H9 (cell line): ENCODE results near the gene CACTIN. TPM values are rescaled to one million over a fixed set of nuclear protein-coding genes. Genes with fewer than 3 reads are reported as not detected.

Experiments
- DNase-seq: peaks from one replicate; pipeline ENCODE4 v3.0.0-alpha.2; 2017
- H2AFZ ChIP-seq: one replicate; pipeline ENCODE4 v1.6.1; 2013; ENCODE audit warnings: mild to moderate bottlenecking, low read length, control low read depth, moderate library complexity
- H2AK5ac ChIP-seq: 2 replicates; pipeline ENCODE4 v1.6.1; 2013; ENCODE audit warnings: low read length, control low read depth, mixed read lengths; ENCODE audit not compliant: insufficient read length
- H2BK120ac ChIP-seq: one replicate; pipeline ENCODE4 v1.6.1; 2013; ENCODE audit warnings: low read depth, mild to moderate bottlenecking, low read length, control low read depth, inconsistent platforms; ENCODE audit not compliant: poor library complexity, severe bottlenecking
- H2BK12ac ChIP-seq: 2 replicates; pipeline ENCODE4 v1.6.1; 2013; ENCODE audit warnings: low read length, control low read depth, mixed read lengths, low read depth; ENCODE audit not compliant: insufficient read length
- H2BK15ac ChIP-seq: 2 replicates; pipeline ENCODE4 v1.6.1; 2013; ENCODE audit warnings: low read depth, low read length, control low read depth
- H2BK20ac ChIP-seq: one replicate; pipeline ENCODE4 v1.6.1; 2013; ENCODE audit warnings: low read depth, mild to moderate bottlenecking, low read length, control low read depth, inconsistent platforms; ENCODE audit not compliant: poor library complexity, severe bottlenecking
- H2BK5ac ChIP-seq: 2 replicates; pipeline ENCODE4 v1.6.1; 2013; ENCODE audit warnings: low read length, control low read depth, mixed read lengths; ENCODE audit not compliant: insufficient read length
- H3K14ac ChIP-seq: 2 replicates; pipeline ENCODE4 v1.6.1; 2013; ENCODE audit warnings: low read length, control low read depth; ENCODE audit not compliant: insufficient read depth
- H3K18ac ChIP-seq: 2 replicates; pipeline ENCODE4 v1.6.1; 2013; ENCODE audit warnings: low read depth, mild to moderate bottlenecking, mixed read lengths, low read length, control low read depth; ENCODE audit not compliant: insufficient read length
- H3K23ac ChIP-seq: 2 replicates; pipeline ENCODE4 v1.6.1; 2013; ENCODE audit warnings: low read length, control low read depth, mixed read lengths, low read depth; ENCODE audit not compliant: insufficient read length
- H3K23me2 ChIP-seq: 2 replicates; pipeline ENCODE4 v1.6.1; 2013; ENCODE audit warnings: low read depth, mild to moderate bottlenecking, mixed read lengths, low read length, control low read depth; ENCODE audit not compliant: insufficient read length, poor library complexity, severe bottlenecking
- H3K27ac ChIP-seq: 2 replicates; pipeline ENCODE4 v1.5.1; 2013; ENCODE audit warnings: low read length, control low read depth, mixed read lengths, low read depth; ENCODE audit not compliant: insufficient read length
- H3K27me3 ChIP-seq: 2 replicates; pipeline ENCODE4 v1.6.1; 2013; ENCODE audit warnings: low read length, control low read depth, inconsistent platforms; ENCODE audit not compliant: insufficient read depth
- H3K4ac ChIP-seq: 2 replicates; pipeline ENCODE4 v1.6.1; 2013; ENCODE audit warnings: low read depth, mild to moderate bottlenecking, control low read depth, inconsistent platforms, low read length, moderate library complexity
- H3K4me1 ChIP-seq: 2 replicates; pipeline ENCODE4 v1.6.1; 2013; ENCODE audit warnings: low read length, control low read depth, inconsistent platforms; ENCODE audit not compliant: insufficient read depth
- H3K4me2 ChIP-seq: 2 replicates; pipeline ENCODE4 v1.6.1; 2013; ENCODE audit warnings: low read length, control low read depth, mixed read lengths; ENCODE audit not compliant: insufficient read length, insufficient read depth
- H3K56ac ChIP-seq: 2 replicates; pipeline ENCODE4 v1.6.1; 2013; ENCODE audit warnings: low read depth, mild to moderate bottlenecking, mixed read lengths, low read length, control low read depth; ENCODE audit not compliant: insufficient read length
- H3K79me1 ChIP-seq: 2 replicates; pipeline ENCODE4 v1.6.1; 2013; ENCODE audit warnings: low read depth, mild to moderate bottlenecking, moderate library complexity, low read length, control low read depth, inconsistent platforms; ENCODE audit not compliant: insufficient read depth, poor library complexity, severe bottlenecking
- H3K79me2 ChIP-seq: 2 replicates; pipeline ENCODE4 v1.6.1; 2013; ENCODE audit warnings: low read length, control low read depth, inconsistent platforms; ENCODE audit not compliant: insufficient read depth
- H3K9ac ChIP-seq: 2 replicates; pipeline ENCODE4 v1.6.1; 2013; ENCODE audit warnings: low read length, control low read depth, mixed read lengths; ENCODE audit not compliant: insufficient read length; ENCODE audit errors: extremely low read depth
- H3K9me3 ChIP-seq: one replicate; pipeline ENCODE4 v1.6.1; 2013; ENCODE audit warnings: low read depth, low read length, inconsistent platforms; ENCODE audit not compliant: control insufficient read depth
- H3T11ph ChIP-seq: one replicate; pipeline ENCODE4 v1.6.1; 2013; ENCODE audit warnings: mild to moderate bottlenecking, low read length, control low read depth, inconsistent platforms
- H4K20me1 ChIP-seq: one replicate; pipeline ENCODE4 v1.6.1; 2013; ENCODE audit not compliant: control insufficient read depth, insufficient read length, insufficient read depth
- H4K5ac ChIP-seq: 2 replicates; pipeline ENCODE4 v1.6.1; 2013; ENCODE audit warnings: low read depth, mild to moderate bottlenecking, mixed read lengths, low read length, control low read depth; ENCODE audit not compliant: insufficient read length
- H4K8ac ChIP-seq: replicated peaks from 2 replicates; pipeline ENCODE4 v1.6.1; 2013; ENCODE audit warnings: low read length, control low read depth, mixed read lengths, low read depth; ENCODE audit not compliant: insufficient read length
- H4K91ac ChIP-seq: 2 replicates; pipeline ENCODE4 v1.6.1; 2013; ENCODE audit warnings: low read depth, mild to moderate bottlenecking, moderate library complexity, mixed read lengths, low read length, control low read depth; ENCODE audit not compliant: insufficient read length
- H3K27ac Mint-ChIP-seq, 3 experiments: 2 replicates in 2 of 3; 3 replicates in 1 of 3; pipeline ENCODE4 v1.8.0; 2020 to 2021; ENCODE audit warnings: mixed read lengths in 3 of 3, mild to moderate bottlenecking in 1 of 3, moderate library complexity in 1 of 3
- H3K27me3 Mint-ChIP-seq: 2 replicates; pipeline ENCODE4 v1.8.0; 2021; ENCODE audit warnings: low read depth, mild to moderate bottlenecking, moderate library complexity, mixed read lengths
- H3K36me3 Mint-ChIP-seq, 3 experiments: 2 replicates in 2 of 3; 3 replicates in 1 of 3; pipeline ENCODE4 v1.8.0; 2020 to 2021; ENCODE audit warnings: low read depth in 3 of 3, mixed read lengths in 3 of 3; ENCODE audit not compliant: insufficient read depth in 1 of 3
- H3K4me1 Mint-ChIP-seq, 2 experiments: 2 replicates each; pipeline ENCODE4 v1.8.0; 2020; ENCODE audit warnings: mixed read lengths in 2 of 2
- H3K4me3 Mint-ChIP-seq, 2 experiments: 2 replicates in 1 of 2; 3 replicates in 1 of 2; pipeline ENCODE4 v1.8.0; 2020 to 2021; ENCODE audit warnings: mild to moderate bottlenecking in 2 of 2, mixed read lengths in 2 of 2, moderate library complexity in 1 of 2
- H3K9me3 Mint-ChIP-seq, 2 experiments: 2 replicates in 1 of 2; 3 replicates in 1 of 2; pipeline ENCODE4 v1.8.0; 2020; ENCODE audit warnings: mild to moderate bottlenecking in 2 of 2, mixed read lengths in 2 of 2, moderate library complexity in 1 of 2
- WGBS: extraction: QIAGEN DNeasy Blood & Tissue Kit; methylation state at CpG from one replicate; pipeline ENCODE4 v1.1.7; 2013; ENCODE audit warnings: missing lambda C conversion rate, low lambda C conversion rate, mixed read lengths; ENCODE audit not compliant: insufficient read length; ENCODE audit errors: extremely low coverage; 5-methylcytosine and 5-hydroxymethylcytosine counted together
- total RNA-seq: library from RNA; stranded (reverse); gene quantifications from 2 replicates; pipeline ENCODE4 v1.2.1, GENCODE V29; 2021
- TF ChIP-seq, protein P1 (sequence below): fragments of 200-600 bp; sonication (generic); conservative IDR thresholded peaks from 3 replicates; pipeline ENCODE4 v1.8.0; 2021; ENCODE audit warnings: antibody characterized with exemption, mild to moderate bottlenecking

CACTIN gene
- total RNA-seq, 1 experiment from 2014 or later = 37.3 TPM

DNA sequence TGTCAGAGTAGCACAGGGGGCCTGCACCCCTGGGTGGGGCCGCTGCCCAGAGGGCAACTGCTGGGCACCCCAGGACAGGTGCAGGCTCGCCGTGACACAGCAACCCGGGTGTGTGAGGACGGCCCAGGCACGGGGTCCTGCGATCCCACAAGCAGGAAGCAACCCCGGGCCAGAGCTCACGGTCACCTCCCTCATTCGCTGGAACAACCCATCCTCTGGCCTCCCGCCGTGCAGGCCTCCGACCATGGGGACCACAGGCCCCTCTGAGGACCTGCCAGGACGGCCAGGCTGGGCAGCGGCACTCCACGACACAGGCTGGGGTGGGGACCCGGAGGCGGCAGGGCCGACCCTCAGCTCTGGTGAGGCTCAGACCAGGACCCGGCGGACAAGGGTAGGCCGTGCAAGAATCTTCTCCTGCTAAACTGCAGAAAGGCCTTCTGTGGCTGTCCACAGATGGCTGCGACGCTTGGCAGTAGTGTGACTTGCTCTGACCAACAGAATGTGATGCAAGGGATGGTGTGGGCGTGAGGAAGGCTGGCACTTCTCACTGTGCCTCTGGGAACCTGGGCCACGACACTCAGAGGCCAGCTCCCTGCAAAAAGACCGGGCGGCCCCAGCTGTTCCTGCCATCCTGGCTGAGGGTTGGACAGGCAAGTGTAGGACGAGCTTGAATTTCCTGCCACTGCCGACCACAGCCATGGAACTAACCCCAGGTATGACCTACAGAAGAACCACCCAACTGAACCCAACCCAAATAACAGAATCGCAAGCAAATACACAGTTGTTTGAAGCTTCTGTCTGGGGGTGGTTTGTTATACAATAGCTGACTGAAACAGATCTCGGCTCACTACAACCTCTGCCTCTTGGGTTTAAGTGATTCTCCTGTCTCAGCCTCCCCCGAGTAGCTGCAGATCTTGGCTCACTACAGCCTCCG, 47.2 kb upstream of the CACTIN start:
- H2BK120ac ChIP-seq = no peak overlapping the region
- no peak overlapping the region for H4K8ac ChIP-seq
- H4K91ac ChIP-seq = no peak overlapping the region
- H3K27ac ChIP-seq = no peak overlapping the region
- no peak overlapping the region; a peak in 2 of 7 replicates for H3K27ac Mint-ChIP-seq
- WGBS = no CpG with 5 or more reads among the region's 34 CpGs
- peaks cover 9% of the 10 kb centered on the region for H4K20me1 ChIP-seq
- H2BK12ac ChIP-seq = no peak overlapping the region
- no peak overlapping the region for H3K4ac ChIP-seq
- no peak overlapping the region for H2BK15ac ChIP-seq
- no peak overlapping the region for H3K56ac ChIP-seq
- H2BK5ac ChIP-seq = no peak overlapping the region
- H3K36me3 Mint-ChIP-seq = no peaks in the 10 kb centered on the region; a peak in 2 of 7 replicates
- H3K4me3 Mint-ChIP-seq = no peak overlapping the region; a peak in 1 of 5 replicates
- no peaks in the 10 kb centered on the region for H3K79me2 ChIP-seq
- H3K9me3 ChIP-seq = no peaks in the 10 kb centered on the region
- DNase-seq = no peak
- no peak overlapping the region for H3T11ph ChIP-seq
- H2AK5ac ChIP-seq = no peak overlapping the region
- H3K18ac ChIP-seq = no peak overlapping the region
- H3K4me1 ChIP-seq = no peaks in the 10 kb centered on the region; the same call in 1 of the 2 replicates
- TF ChIP-seq, protein P1, sequence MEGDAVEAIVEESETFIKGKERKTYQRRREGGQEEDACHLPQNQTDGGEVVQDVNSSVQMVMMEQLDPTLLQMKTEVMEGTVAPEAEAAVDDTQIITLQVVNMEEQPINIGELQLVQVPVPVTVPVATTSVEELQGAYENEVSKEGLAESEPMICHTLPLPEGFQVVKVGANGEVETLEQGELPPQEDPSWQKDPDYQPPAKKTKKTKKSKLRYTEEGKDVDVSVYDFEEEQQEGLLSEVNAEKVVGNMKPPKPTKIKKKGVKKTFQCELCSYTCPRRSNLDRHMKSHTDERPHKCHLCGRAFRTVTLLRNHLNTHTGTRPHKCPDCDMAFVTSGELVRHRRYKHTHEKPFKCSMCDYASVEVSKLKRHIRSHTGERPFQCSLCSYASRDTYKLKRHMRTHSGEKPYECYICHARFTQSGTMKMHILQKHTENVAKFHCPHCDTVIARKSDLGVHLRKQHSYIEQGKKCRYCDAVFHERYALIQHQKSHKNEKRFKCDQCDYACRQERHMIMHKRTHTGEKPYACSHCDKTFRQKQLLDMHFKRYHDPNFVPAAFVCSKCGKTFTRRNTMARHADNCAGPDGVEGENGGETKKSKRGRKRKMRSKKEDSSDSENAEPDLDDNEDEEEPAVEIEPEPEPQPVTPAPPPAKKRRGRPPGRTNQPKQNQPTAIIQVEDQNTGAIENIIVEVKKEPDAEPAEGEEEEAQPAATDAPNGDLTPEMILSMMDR = no peak
- H2AFZ ChIP-seq = no peak overlapping the region
- no peak overlapping the region for H4K5ac ChIP-seq
- H3K9me3 Mint-ChIP-seq = no peaks in the 10 kb centered on the region
- no peaks in the 10 kb centered on the region for H3K27me3 ChIP-seq
- H3K9ac ChIP-seq = no peak overlapping the region
- no peaks in the 10 kb centered on the region for H3K27me3 Mint-ChIP-seq
- no peak overlapping the region for H3K4me2 ChIP-seq
- no peak overlapping the region; the same call in 1 of the 2 replicates for H3K14ac ChIP-seq
- H3K4me1 Mint-ChIP-seq = peaks cover 13 to 24% of the 10 kb centered on the region in 2 experiments
- H2BK20ac ChIP-seq = no peak overlapping the region
- H3K23me2 ChIP-seq = no peaks in the 10 kb centered on the region
- peaks cover 4% of the 10 kb centered on the region for H3K79me1 ChIP-seq
- H3K23ac ChIP-seq = no peak overlapping the region
